Cortex of kidney (tissue), 1 donor: ENCODE results near the gene MAGEA2.
"Not testable (repeated sequence)": the region's sequence is repeated elsewhere in the genome, so short reads cannot be mapped to it uniquely, and the experiment has no call there.

Experiments
- DNase-seq: peaks from one replicate; lab custom pipeline; 2025; lab: John Stamatoyannopoulos, UW

The MAGEA2 gene

GRCh38 chrX:152709173-152709572 lies 44.5 kb downstream of the MAGEA2 start, which contains the start of gene CSAG2:
Gene CSAG2, minus strand, starts transcription at chrX:152709273. Its CDS starts 161 bp downstream, at chrX:152709112.
- not testable (repeated sequence) for DNase-seq

DNA sequence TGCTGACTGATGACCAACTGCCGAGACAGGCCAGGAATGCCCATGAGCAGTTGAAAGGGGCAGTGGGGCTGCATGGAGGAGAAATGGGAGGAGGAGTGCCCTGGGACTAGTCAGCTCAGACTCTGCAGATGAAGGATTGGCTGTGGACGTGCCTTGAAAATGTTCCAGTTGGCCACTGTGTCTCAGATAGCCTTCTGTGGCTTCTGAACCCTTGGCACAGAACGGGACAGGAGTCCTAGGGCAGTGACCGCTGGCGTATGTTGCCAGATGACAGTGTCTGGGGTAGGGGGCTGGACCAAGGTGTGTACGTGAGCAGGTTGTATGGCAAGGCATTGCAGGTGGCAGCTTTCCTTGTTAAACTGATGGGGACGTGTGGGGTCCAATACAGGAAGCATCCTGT lies 47.1 kb downstream of the MAGEA2 start:
- DNase-seq, result not testable (repeated sequence)

- not testable (repeated sequence) for DNase-seq
Measured at GRCh38 chrX:152700390-152700789, 53.3 kb downstream of the MAGEA2 start.
